ENCODE measurements around the gene TAF6. TPM values are rescaled to one million over a fixed set of nuclear protein-coding genes. Genes with fewer than 3 reads are reported as not detected.

Gene TAF6
- total and polyA plus RNA-seq, 2 of the 4 experiments (the other 2 are of a cell fraction): 11.3 to 55.3 TPM

DNA sequence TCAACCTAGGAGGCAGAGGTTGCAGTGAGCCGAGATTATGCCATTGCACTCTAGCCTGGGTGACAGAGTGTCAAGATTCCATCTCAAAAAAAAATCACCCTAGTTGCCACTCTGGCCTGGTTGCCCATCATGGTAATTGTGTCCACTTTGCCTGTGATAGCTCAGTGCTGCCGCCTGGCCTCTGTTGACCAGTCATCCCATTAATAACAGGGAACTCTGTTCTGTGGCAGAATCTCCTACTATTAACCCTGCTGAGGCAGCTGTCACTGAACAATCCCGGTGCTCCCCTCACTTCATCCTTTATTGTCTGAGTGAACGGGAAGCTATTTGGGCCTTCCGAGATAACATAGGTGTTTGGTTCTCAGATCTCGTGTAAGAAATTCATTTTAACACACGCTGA lies 52.2 kb downstream of the TAF6 start:
- H2AK5ac ChIP-seq (ENCODE audit: low read depth, low read length): no peak overlapping the region
- H3K9me1 ChIP-seq (ENCODE audit: insufficient read depth, low read length): 0 out of 2 replicates have a peak, but pooled peaks cover 3% of the 10 kb centered on the region
- ChIA-PET POLR2A (ENCODE audit: unreplicated experiment) (interaction anchor here (0.5 kb wide), 1 partner anchor 12 kb away, joined by 4 read pairs; no protein-coding TSS in a partner anchor), CTCF (no interaction called here)
- no peak overlapping the region for H2AK9ac ChIP-seq (replicated peaks; ENCODE audit: low read depth, low read length, poor library complexity)
- intact Hi-C loops (cut with micrococcal nuclease): no loop called here
- no peak overlapping the region for H2BK20ac ChIP-seq (ENCODE audit: low read depth, low read length)
- H4K5ac ChIP-seq (ENCODE audit: low read depth, low read length): no peak overlapping the region
- no peak overlapping the region for H4K8ac ChIP-seq (ENCODE audit: low read depth in 2 of 2, low read length in 2 of 2)
- no peaks in the 10 kb centered on the region; the same call in 1 of the 2 replicates for H4K20me1 ChIP-seq (ENCODE audit: insufficient read depth, low read length)
- no peak overlapping the region for H3K4ac ChIP-seq (ENCODE audit: low read depth, low read length)
- H2BK120ac ChIP-seq (ENCODE audit: low read depth, low read length): no peak overlapping the region
- H3K27me3 ChIP-seq (ENCODE audit: control insufficient read depth, insufficient read depth, low read length): no peaks in the 10 kb centered on the region
- no peak overlapping the region for H2BK5ac ChIP-seq (ENCODE audit: low read depth, low read length, poor library complexity, severe bottlenecking)
- H3K36me3 ChIP-seq (ENCODE audit: control insufficient read depth, insufficient read depth, low read length): peaks cover 55% of the 10 kb centered on the region
- no peak overlapping the region for H3K9ac ChIP-seq (ENCODE audit: low read depth, low read length)
- H2BK15ac ChIP-seq (ENCODE audit: low read depth, low read length): no peak overlapping the region
- H3K79me1 ChIP-seq (ENCODE audit: low read depth in 1 of 2, low read length in 2 of 2): peaks cover 18 to 19% of the 10 kb centered on the region in 2 experiments; a peak in 3 of 4 replicates
- in situ Hi-C loops (cut with MboI; ENCODE audit: low sequenced_read_pairs): no loop called here
- ATAC-seq (ENCODE audit: low read depth) (no peak), DNase-seq (no peak)
- WGBS, 2 experiments (ENCODE audit: extremely low coverage in 2 of 2, insufficient read length in 1 of 2): 80% methylated on average over 2 of the region's 7 CpGs; no CpG with 5 or more reads in 1 of the 2 experiments
- H3K27ac ChIP-seq (ENCODE audit: insufficient read depth, low read length): no peak overlapping the region
- no peak overlapping the region for H2AFZ ChIP-seq (replicated peaks; ENCODE audit: low read length, poor library complexity)
- no peak overlapping the region for H3K56ac ChIP-seq (ENCODE audit: extremely low read depth, insufficient read depth, low read length)
- TF ChIP-seq RCOR1 (IDR thresholded peaks at IDR 0.05; ENCODE audit: insufficient replicate concordance, low read length) (no peak), RFX5 (IDR thresholded peaks at IDR 0.05; ENCODE audit: low read depth, low read length) (no peak), RAD21 (IDR thresholded peaks at IDR 0.05; ENCODE audit: low read length) (no peak), FOS (IDR thresholded peaks at IDR 0.05; ENCODE audit: low read depth, low read length) (no peak), NFE2L2 (IDR thresholded peaks at IDR 0.05; ENCODE audit: low read depth, low read length) (no peak), SMC3 (IDR thresholded peaks at IDR 0.05; ENCODE audit: low read depth, low read length) (no peak), CHD1 (IDR thresholded peaks at IDR 0.05; ENCODE audit: low read depth, low read length) (no peak)
- TF ChIP-seq, protein P1, sequence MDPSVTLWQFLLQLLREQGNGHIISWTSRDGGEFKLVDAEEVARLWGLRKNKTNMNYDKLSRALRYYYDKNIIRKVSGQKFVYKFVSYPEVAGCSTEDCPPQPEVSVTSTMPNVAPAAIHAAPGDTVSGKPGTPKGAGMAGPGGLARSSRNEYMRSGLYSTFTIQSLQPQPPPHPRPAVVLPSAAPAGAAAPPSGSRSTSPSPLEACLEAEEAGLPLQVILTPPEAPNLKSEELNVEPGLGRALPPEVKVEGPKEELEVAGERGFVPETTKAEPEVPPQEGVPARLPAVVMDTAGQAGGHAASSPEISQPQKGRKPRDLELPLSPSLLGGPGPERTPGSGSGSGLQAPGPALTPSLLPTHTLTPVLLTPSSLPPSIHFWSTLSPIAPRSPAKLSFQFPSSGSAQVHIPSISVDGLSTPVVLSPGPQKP (IDR thresholded peaks at IDR 0.05; ENCODE audit: borderline replicate concordance, low read depth, low read length): no peak
- no peak overlapping the region for H3K4me2 ChIP-seq (ENCODE audit: low read depth, low read length)
- dilution Hi-C loops (cut with HindIII; ENCODE audit: low sequenced_read_pairs, unreplicated experiment): no loop called here
- BruUV-seq (replicated peaks): no TSS peak
- peaks cover 37% of the 10 kb centered on the region for H3K9me3 ChIP-seq (ENCODE audit: control insufficient read depth, insufficient read depth, low read length)
- no peak overlapping the region for H3K23ac ChIP-seq (ENCODE audit: low read depth, low read length)
- no peak overlapping the region for H3K18ac ChIP-seq (ENCODE audit: low read depth, low read length)
- no peak overlapping the region for H3K14ac ChIP-seq (replicated peaks; ENCODE audit: low read depth, low read length)
- peaks cover 2% of the 10 kb centered on the region; the same call in 1 of the 2 replicates for H3K4me1 ChIP-seq (ENCODE audit: control insufficient read depth, insufficient read depth, low read length)
- no peak overlapping the region for H4K91ac ChIP-seq (ENCODE audit: insufficient read depth, low read depth, low read length)
- no peak overlapping the region for H3K4me3 ChIP-seq (ENCODE audit: insufficient read depth, low read depth, low read length)
